Neutrophil (primary cell): Measurements from ENCODE around the gene LIFR.

Experiments
- H3K27ac ChIP-seq: fragments of 200-600 bp; sonication (generic); 2 replicates; pipeline ENCODE4 v1.5.1; 2016; ENCODE audit warnings: mild to moderate bottlenecking, moderate library complexity
- H3K27me3 ChIP-seq: fragments of 200-600 bp; sonication (generic); 2 replicates; pipeline ENCODE4 v1.6.0; 2016; ENCODE audit warnings: mild to moderate bottlenecking
- H3K36me3 ChIP-seq: fragments of 200-600 bp; sonication (generic); 2 replicates; pipeline ENCODE4 v1.5.1; 2017
- H3K4me1 ChIP-seq, 2 experiments: fragments of 200-600 bp in 1 of 2; sonication (generic) in 1 of 2; 1 replicate in 1 of 2; 2 replicates in 1 of 2; pipeline versions ENCODE4 v1.5.1 to v1.6.1; 2013 to 2016; ENCODE audit warnings: low read depth in 1 of 2, low read length in 1 of 2, mild to moderate bottlenecking in 1 of 2, moderate library complexity in 1 of 2; ENCODE audit not compliant: control insufficient read depth in 1 of 2, insufficient read depth in 1 of 2
- H3K4me3 ChIP-seq, 2 experiments: fragments of 200-600 bp in 1 of 2; sonication (generic) in 1 of 2; 1 replicate in 1 of 2; 2 replicates in 1 of 2; pipeline ENCODE4 v1.5.1; 2013 to 2016; ENCODE audit warnings: low read depth in 1 of 2, low read length in 1 of 2, mild to moderate bottlenecking in 1 of 2, moderate library complexity in 1 of 2
- H3K9me3 ChIP-seq: fragments of 200-600 bp; sonication (generic); 2 replicates; pipeline ENCODE4 v1.5.1; 2016
- TF ChIP-seq, protein P1 (sequence below): fragments of 200-600 bp; sonication (generic); IDR thresholded peaks from 2 replicates; pipeline ENCODE4 v1.5.1; 2016; ENCODE audit warnings: antibody characterized with exemption

The LIFR gene

DNA sequence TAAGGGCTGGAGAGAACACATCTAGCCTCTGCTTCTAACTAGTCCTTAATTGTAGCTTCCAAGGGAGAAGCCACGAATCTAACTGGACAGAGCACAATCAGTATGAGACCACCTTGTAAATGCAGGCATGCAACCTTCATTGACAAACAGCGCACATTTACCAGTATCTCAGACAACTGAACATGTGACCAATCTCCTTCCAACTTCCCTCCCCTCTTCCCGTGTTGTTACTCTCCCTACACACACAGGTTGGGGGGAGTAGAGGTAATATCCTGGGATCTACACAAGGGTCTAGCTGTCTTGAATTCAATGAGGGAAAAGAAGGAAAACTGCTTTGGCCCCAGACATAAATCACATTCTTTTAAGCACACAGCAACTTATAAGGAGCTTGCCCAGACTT lies 77.6 kb downstream of the LIFR start:
- Histone ChIP-seq H3K27me3 (peaks cover 73% of the 10 kb centered on the region), H3K36me3 (no peaks in the 10 kb centered on the region), H3K9me3 (no peaks in the 10 kb centered on the region), H3K4me3 (no peak overlapping the region), H3K4me1 (no peaks in the 10 kb centered on the region), H3K27ac (no peak overlapping the region)
- TF ChIP-seq, protein P1, sequence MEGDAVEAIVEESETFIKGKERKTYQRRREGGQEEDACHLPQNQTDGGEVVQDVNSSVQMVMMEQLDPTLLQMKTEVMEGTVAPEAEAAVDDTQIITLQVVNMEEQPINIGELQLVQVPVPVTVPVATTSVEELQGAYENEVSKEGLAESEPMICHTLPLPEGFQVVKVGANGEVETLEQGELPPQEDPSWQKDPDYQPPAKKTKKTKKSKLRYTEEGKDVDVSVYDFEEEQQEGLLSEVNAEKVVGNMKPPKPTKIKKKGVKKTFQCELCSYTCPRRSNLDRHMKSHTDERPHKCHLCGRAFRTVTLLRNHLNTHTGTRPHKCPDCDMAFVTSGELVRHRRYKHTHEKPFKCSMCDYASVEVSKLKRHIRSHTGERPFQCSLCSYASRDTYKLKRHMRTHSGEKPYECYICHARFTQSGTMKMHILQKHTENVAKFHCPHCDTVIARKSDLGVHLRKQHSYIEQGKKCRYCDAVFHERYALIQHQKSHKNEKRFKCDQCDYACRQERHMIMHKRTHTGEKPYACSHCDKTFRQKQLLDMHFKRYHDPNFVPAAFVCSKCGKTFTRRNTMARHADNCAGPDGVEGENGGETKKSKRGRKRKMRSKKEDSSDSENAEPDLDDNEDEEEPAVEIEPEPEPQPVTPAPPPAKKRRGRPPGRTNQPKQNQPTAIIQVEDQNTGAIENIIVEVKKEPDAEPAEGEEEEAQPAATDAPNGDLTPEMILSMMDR = no peak

DNA sequence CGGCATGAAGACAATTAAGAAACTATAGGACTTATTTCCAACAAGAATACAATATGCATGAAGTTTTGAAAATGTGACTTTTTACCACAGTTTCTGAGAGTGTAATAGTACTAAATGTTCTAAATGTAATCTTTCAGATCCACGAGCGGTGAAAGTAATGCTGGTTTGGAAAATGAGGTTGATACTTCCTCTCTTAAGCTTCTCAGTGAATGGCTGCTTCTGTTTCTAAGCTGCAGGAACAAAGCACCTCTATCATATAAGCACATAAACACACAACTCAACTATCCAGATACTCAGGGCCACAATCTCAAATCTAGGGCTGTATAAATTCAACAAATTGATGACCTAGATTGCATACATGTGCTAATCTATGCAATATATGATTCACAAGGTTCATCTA lies 78.3 kb downstream of the LIFR start:
- Histone ChIP-seq H3K36me3 (no peaks in the 10 kb centered on the region), H3K4me3 (no peak overlapping the region), H3K27ac (no peak overlapping the region), H3K27me3 (peaks cover 80% of the 10 kb centered on the region), H3K9me3 (no peaks in the 10 kb centered on the region), H3K4me1 (no peaks in the 10 kb centered on the region)
- TF ChIP-seq, protein P1 = no peak

DNA sequence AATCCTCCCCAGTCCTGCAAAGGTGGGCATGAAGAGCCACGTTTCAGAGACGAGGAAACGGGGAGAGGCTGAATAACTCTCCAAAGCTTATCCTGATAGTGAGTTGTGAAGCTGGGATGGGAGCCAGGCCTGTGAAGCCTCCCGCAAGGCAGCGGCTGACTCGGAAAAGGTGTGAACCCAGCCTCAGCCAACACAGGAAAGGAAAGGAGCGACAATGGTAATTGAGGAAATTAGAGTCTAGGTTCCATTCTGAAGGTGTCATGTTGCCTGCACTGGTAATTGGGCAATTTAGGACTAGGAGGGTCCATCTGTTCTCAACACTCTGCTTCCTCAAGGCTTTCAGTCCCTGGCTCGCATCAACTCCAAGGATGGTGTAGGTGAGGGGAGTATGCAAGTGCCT lies 83.4 kb downstream of the LIFR start:
- TF ChIP-seq, protein P1 = no peak
- Histone ChIP-seq H3K27ac (no peak overlapping the region), H3K9me3 (no peaks in the 10 kb centered on the region), H3K4me3 (no peak overlapping the region), H3K4me1 (no peaks in the 10 kb centered on the region), H3K27me3 (peaks cover 66% of the 10 kb centered on the region), H3K36me3 (no peaks in the 10 kb centered on the region)

DNA sequence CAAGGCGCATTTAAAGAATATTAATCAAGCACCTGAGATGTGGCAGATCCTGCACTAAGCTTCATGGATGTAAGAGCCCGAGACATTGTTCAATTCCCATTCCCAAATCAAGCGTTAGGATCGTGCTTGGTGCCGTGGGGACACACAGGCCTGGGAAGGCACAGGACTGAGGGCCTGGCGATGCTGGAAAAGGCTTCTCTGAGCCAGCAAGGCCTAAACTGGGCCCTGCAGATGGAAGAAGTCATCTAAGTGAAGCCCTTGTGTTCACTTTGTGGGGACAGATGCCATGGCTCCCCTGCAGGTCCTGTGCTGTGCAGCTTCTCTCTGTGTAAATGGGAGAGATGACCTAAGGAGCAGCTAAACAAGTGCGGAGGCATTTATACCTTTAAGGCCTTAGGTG lies 83.9 kb downstream of the LIFR start:
- Histone ChIP-seq H3K4me1 (no peaks in the 10 kb centered on the region), H3K4me3 (no peak overlapping the region), H3K9me3 (no peaks in the 10 kb centered on the region), H3K36me3 (no peaks in the 10 kb centered on the region), H3K27me3 (peaks cover 69% of the 10 kb centered on the region), H3K27ac (no peak overlapping the region)
- TF ChIP-seq, protein P1 = no peak

DNA sequence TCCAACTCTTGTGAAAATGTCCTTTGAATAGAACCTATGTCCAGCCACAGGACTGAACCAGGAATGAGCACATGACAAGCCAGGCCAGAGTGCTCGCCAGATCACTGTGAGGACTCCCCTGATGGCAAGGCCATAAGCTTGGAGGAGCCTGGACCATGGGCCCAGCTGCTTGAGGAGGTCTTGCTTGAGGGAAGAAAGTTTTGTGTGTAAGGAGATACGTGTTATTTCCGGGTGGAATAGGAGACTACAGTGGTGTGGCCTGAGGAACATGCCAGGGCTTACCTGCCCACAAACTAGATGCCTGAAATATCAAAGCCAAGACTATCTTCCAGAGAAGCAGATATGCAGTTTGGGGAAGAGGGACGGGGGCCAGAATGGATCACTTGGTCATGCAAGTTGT lies 84.7 kb downstream of the LIFR start:
- Histone ChIP-seq H3K36me3 (no peaks in the 10 kb centered on the region), H3K4me1 (no peaks in the 10 kb centered on the region), H3K9me3 (no peaks in the 10 kb centered on the region), H3K27ac (no peak overlapping the region), H3K27me3 (peaks cover 69% of the 10 kb centered on the region), H3K4me3 (no peak overlapping the region)
- TF ChIP-seq, protein P1 = no peak

DNA sequence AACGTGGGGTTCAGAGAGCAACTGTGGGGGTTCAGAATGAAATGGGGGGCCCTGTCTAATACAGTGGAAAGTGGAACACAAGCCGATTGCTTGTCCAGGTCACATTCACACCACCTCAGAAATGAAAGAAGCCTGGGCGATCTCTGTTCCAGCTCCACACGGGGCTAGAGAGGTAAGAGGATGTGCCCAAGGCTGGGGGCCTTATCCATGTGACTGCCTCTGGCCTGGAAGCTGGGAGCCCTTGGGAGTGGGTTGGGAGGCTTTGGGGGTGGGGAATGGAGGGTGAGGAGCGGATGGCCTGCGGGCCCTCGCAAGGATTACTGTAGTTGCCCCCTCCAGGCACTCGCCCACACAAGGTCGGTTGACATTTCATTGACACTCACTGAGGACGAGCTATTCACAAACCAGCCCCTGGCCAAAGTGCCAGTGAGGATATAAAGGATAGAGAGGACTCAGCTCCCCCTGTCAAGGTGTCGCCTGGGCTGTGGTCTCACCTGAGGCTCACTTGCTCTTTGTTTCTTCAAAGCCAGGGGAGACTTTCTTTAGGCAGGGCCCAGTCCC lies 86.7 kb downstream of the LIFR start:
- no peak overlapping the region for H3K4me3 ChIP-seq
- no peaks in the 10 kb centered on the region for H3K9me3 ChIP-seq
- peaks cover 68% of the 10 kb centered on the region for H3K27me3 ChIP-seq
- TF ChIP-seq, protein P1 = no peak
- no peaks in the 10 kb centered on the region for H3K36me3 ChIP-seq
- no peak overlapping the region for H3K27ac ChIP-seq
- no peaks in the 10 kb centered on the region for H3K4me1 ChIP-seq
